ENCODE data around the gene GSN. TPM values are rescaled to one million over a fixed set of nuclear protein-coding genes. Genes with fewer than 3 reads are reported as not detected.

GSN gene
- total and polyA plus RNA-seq, 11 donors = 379 to 2,088 (median 689) TPM

DNA sequence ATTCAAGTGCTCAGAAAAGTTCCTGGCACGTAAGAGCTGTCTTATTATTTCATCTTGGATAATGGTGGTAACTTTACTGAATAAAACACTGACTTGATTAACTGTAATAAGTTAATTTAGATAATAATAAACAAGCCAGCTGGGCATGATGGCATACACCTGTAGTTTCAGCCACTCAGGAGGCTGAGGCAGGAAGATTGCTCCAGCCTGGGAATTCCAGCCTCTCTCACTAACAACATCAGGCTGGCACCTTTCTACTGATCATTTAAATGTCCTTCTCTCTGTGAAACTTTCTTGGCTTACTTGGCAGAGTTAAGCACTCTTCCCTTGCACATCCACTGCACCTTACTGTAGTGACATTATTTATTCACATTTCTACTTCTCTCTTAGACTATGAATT lies 82.1 kb downstream of the GSN start:
- WGBS, 4 donors = 74 to 88% (median 82%) methylated on average over 1 of the region's 1 CpG
- peak overlapping the region in 11 of 12 donors; percentile 35 to 97 (median 91) for H3K27ac ChIP-seq
- TF ChIP-seq POLR2A (IDR thresholded peaks at IDR 0.05) (no peak), CTCF (IDR thresholded peaks at IDR 0.05) (no peak)
- H3K9me3 ChIP-seq = no peaks in the 10 kb centered on the region
- peaks cover 20 to 94% (median 67%) of the 10 kb centered on the region in 12 donors for H3K4me1 ChIP-seq
- ATAC-seq (no peak), DNase-seq (no peak)
- intact Hi-C loops (cut with DNase I) = loop anchor here in 2 of 10 donors (1.0 to 2.0 kb wide), 2 partner anchors 21 to 137 kb away; partner anchors contain the start of gene STOM (in 1 of the 2)
- no peaks in the 10 kb centered on the region for H3K27me3 ChIP-seq
- H3K36me3 ChIP-seq = peaks cover 4 to 96% (median 89%) of the 10 kb centered on the region in 9 donors
- no peak overlapping the region for H3K4me3 ChIP-seq

DNA sequence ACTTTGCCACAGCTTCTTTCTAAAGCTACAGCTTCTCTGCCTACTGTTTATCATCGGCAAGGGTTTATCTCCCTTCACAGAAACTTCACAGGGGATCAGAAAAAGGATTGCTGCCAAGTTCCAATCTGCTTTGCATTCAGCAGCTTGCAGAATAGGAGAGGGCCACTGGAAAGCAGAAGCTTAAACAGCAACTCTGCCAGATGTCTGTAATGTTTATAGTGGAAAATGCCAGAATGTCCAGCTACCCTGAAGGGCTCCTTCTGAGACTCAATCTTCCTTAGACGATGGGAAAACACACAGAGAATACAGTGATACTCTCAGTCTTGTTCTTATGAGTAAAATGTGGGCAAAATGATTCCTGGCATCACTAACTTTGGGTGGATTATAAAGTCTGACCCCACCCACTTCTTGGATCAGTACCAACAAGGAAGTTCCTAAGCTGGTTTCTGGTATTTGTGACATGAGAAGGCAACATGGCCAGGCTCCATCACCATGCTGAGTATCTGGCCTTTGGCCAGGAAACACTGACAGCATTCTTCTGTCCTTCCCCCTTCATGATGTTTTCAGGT lies 83.1 kb downstream of the GSN start:
- no peak for TF ChIP-seq CTCF (IDR thresholded peaks at IDR 0.05)
- no peak for TF ChIP-seq POLR2A (IDR thresholded peaks at IDR 0.05)
- Histone ChIP-seq H3K4me3 (peak overlapping the region in 1 of 12 donors; percentile 5), H3K9me3 (no peaks in the 10 kb centered on the region), H3K27ac (peak overlapping the region; percentile 35 to 97 (median 90)), H3K4me1 (peaks cover 19 to 94% (median 73%) of the 10 kb centered on the region in 12 donors), H3K27me3 (no peaks in the 10 kb centered on the region), H3K36me3 (peaks cover 4 to 96% (median 89%) of the 10 kb centered on the region in 9 donors)
- DNase-seq (peak in 4 of 5 donors; percentile 77 to 85 (median 80)), ATAC-seq (peak; percentile 48 to 62 (median 58))
- WGBS, 4 donors = 0 to 4% (median 1%) methylated on average over 2 of the region's 2 CpGs
- intact Hi-C loops (cut with DNase I) = loop anchor here in 2 of 10 donors (1.0 to 2.0 kb wide), 2 partner anchors 20 to 138 kb away; partner anchors contain the start of gene STOM (in 1 of the 2)

GRCh38 chr9:121353241-121354061 lies 85.5 kb downstream of the GSN start:
- no peak for TF ChIP-seq POLR2A (IDR thresholded peaks at IDR 0.05)
- no peak for TF ChIP-seq CTCF (IDR thresholded peaks at IDR 0.05)
- intact Hi-C loops (cut with DNase I) = loop anchor here in 1 of 10 donors (1.0 kb wide), 1 partner anchor 27 kb away; no protein-coding TSS in a partner anchor
- H3K4me1 ChIP-seq = peaks cover 19 to 99% (median 90%) of the 10 kb centered on the region in 12 donors
- no peaks in the 10 kb centered on the region for H3K27me3 ChIP-seq
- peaks cover 0 to 81% (median 72%) of the 10 kb centered on the region in 9 donors for H3K36me3 ChIP-seq
- no peak for DNase-seq
- peak overlapping the region; percentile 69 to 97 (median 90) for H3K27ac ChIP-seq
- peak in 3 of 4 donors; percentile 4 to 19 (median 9) for ATAC-seq
- 34 to 50% (median 48%) methylated on average over 9 of the region's 9 CpGs for WGBS, 4 donors
- peak overlapping the region in 1 of 12 donors; percentile 12 for H3K4me3 ChIP-seq
- H3K9me3 ChIP-seq = no peaks in the 10 kb centered on the region

GRCh38 chr9:121354141-121354540 lies 86.2 kb downstream of the GSN start:
- DNase-seq = peak in 3 of 5 donors; percentile 71 to 77 (median 73)
- Histone ChIP-seq H3K27ac (peak overlapping the region; percentile 69 to 97 (median 90)), H3K4me3 (no peak overlapping the region), H3K9me3 (no peaks in the 10 kb centered on the region), H3K4me1 (peaks cover 19 to 100% (median 92%) of the 10 kb centered on the region in 12 donors), H3K27me3 (no peaks in the 10 kb centered on the region), H3K36me3 (peaks cover 0 to 80% (median 65%) of the 10 kb centered on the region in 9 donors)
- WGBS, 4 donors = 15 to 24% (median 18%) methylated on average over 5 of the region's 5 CpGs
- intact Hi-C loops (cut with DNase I) = loop anchor here in 1 of 10 donors (1.0 kb wide), 1 partner anchor 28 kb away; no protein-coding TSS in a partner anchor
- no peak for TF ChIP-seq POLR2A (IDR thresholded peaks at IDR 0.05)
- no peak for TF ChIP-seq CTCF (IDR thresholded peaks at IDR 0.05)
- peak; percentile 83 to 94 (median 88) for ATAC-seq

All from heart left ventricle (tissue), 16 donors.